ENCODE data around the gene MN1. TPM values are rescaled to one million over a fixed set of nuclear protein-coding genes. Genes with fewer than 3 reads are reported as not detected.

MN1 gene
- total RNA-seq, 1 donor from 2014 or later: 2.6 TPM

- H3K4me1 ChIP-seq (ENCODE audit: control insufficient read depth in 3 of 3, insufficient read depth in 3 of 3, low read length in 3 of 3): peaks cover 64 to 86% (median 66%) of the 10 kb centered on the region in 3 donors
- H3K4me3 ChIP-seq (ENCODE audit: low read length in 3 of 3): peak overlapping the region in 2 of 3 donors; percentile 9
- peaks cover 3 to 8% (median 5%) of the 10 kb centered on the region in 3 donors for H3K36me3 ChIP-seq (ENCODE audit: control insufficient read depth in 3 of 3, insufficient read depth in 3 of 3, low read length in 3 of 3)
- peak overlapping the region; percentile 72 for H3K27ac ChIP-seq (ENCODE audit: low read depth, low read length)
- H3K9me3 ChIP-seq (ENCODE audit: control insufficient read depth in 3 of 3, low read length in 3 of 3): no peaks in the 10 kb centered on the region
- H3K9ac ChIP-seq (ENCODE audit: low read depth in 1 of 3, low read length in 3 of 3): peak overlapping the region in 2 of 3 donors; percentile 65 to 66
- H3K27me3 ChIP-seq (ENCODE audit: control insufficient read depth in 3 of 3, insufficient read depth in 3 of 3, low read length in 3 of 3): no peaks in the 10 kb centered on the region
Measured at GRCh38 chr22:27776650-27776958, 25.0 kb downstream of the MN1 start.

DNA sequence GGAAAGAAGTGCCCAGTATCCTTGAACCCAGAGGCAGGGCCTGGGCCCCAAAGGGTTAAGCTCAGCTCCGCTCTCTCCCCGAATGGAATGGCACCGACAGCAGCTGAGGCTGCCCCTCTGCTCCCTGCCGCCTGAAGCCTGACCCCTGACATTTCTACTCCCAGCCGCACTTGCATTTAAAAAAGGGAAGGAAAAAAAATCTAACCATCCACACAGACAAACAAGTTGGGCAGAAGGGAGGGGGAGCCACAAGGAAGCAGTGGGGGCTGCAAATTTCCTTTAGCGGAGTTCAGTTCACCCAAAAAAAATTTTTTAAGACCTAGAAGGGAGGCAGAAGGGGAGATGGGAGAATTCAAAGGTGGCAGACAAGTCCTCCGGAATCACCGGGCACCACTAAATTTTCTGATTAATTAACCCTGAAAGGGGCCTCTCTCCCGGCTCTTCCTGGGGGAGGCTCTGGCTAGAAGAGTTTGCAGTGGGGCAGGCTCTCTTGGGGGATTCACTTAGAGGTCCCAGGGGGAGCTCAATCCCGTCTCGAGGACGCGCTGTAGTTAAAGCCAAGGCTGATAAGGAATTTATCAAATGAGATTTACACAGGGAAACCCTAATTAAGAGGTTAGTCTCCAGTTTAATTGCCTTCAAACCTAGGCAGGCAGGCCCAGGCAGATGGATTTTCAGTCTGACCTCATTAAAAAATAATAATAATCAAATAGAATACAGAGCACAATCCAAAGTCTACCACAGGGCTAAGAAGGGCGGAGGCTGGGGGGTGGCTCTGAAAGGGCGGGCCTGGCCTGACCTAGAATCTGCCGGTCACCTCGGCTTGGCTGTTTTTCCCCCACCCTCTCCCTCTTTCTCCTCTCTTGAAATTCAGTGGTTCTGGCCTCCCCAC, 25.6 kb downstream of the MN1 start:
- no peaks in the 10 kb centered on the region for H3K9me3 ChIP-seq (ENCODE audit: control insufficient read depth in 3 of 3, low read length in 3 of 3)
- peaks cover 60 to 80% (median 60%) of the 10 kb centered on the region in 3 donors for H3K4me1 ChIP-seq (ENCODE audit: control insufficient read depth in 3 of 3, insufficient read depth in 3 of 3, low read length in 3 of 3)
- H3K27ac ChIP-seq (ENCODE audit: low read depth, low read length): peak overlapping the region; percentile 72
- peak overlapping the region in 2 of 3 donors; percentile 9 for H3K4me3 ChIP-seq (ENCODE audit: low read length in 3 of 3)
- H3K36me3 ChIP-seq (ENCODE audit: control insufficient read depth in 3 of 3, insufficient read depth in 3 of 3, low read length in 3 of 3): peaks cover 3 to 8% (median 5%) of the 10 kb centered on the region in 3 donors
- H3K9ac ChIP-seq (ENCODE audit: low read depth in 1 of 3, low read length in 3 of 3): peak overlapping the region; percentile 54 to 66 (median 65)
- no peaks in the 10 kb centered on the region for H3K27me3 ChIP-seq (ENCODE audit: control insufficient read depth in 3 of 3, insufficient read depth in 3 of 3, low read length in 3 of 3)

DNA sequence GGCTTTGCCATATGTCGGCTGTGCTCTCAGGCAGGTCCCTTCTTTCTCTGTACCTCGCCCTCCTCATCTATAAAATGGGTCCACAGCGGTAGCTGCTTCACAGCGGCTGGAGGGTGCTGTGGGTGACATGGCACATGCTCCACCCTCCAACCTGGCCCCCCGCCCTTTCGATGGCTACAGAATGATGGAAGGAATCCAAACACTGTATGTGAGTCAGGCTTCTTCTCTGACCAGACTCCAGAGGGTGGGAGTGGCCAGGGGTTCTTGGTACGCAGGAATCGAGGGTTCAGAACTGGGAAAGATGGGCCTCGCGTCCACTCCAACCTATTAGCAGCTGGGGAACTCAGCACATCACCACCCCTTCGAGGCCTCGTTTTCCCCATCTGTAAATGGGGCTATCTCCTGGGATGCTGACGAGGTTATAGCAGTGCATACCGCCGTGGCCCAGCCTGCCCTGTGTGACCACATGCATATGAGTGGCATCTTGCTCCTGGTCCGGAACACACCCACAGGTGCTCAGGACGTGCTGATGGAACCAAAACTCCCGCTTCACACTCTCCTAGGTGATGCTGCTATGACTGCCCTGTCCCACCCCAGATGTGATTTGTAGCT, 26.4 kb downstream of the MN1 start:
- no peak overlapping the region for H3K4me3 ChIP-seq (ENCODE audit: low read length in 3 of 3)
- no peaks in the 10 kb centered on the region for H3K9me3 ChIP-seq (ENCODE audit: control insufficient read depth in 3 of 3, low read length in 3 of 3)
- H3K27me3 ChIP-seq (ENCODE audit: control insufficient read depth in 3 of 3, insufficient read depth in 3 of 3, low read length in 3 of 3): no peaks in the 10 kb centered on the region
- H3K27ac ChIP-seq (ENCODE audit: low read depth, low read length): peak overlapping the region; percentile 72
- peaks cover 3 to 8% (median 5%) of the 10 kb centered on the region in 3 donors for H3K36me3 ChIP-seq (ENCODE audit: control insufficient read depth in 3 of 3, insufficient read depth in 3 of 3, low read length in 3 of 3)
- peaks cover 54 to 74% (median 56%) of the 10 kb centered on the region in 3 donors for H3K4me1 ChIP-seq (ENCODE audit: control insufficient read depth in 3 of 3, insufficient read depth in 3 of 3, low read length in 3 of 3)
- H3K9ac ChIP-seq (ENCODE audit: low read depth in 1 of 3, low read length in 3 of 3): peak overlapping the region in 2 of 3 donors; percentile 65 to 66

GRCh38 chr22:27774200-27774599, 27.4 kb downstream of the MN1 start:
- H3K27ac ChIP-seq (ENCODE audit: low read depth, low read length): no peak overlapping the region
- H3K9me3 ChIP-seq (ENCODE audit: control insufficient read depth in 3 of 3, low read length in 3 of 3): no peaks in the 10 kb centered on the region
- H3K4me1 ChIP-seq (ENCODE audit: control insufficient read depth in 3 of 3, insufficient read depth in 3 of 3, low read length in 3 of 3): peaks cover 52 to 68% (median 52%) of the 10 kb centered on the region in 3 donors
- H3K9ac ChIP-seq (ENCODE audit: low read depth in 1 of 3, low read length in 3 of 3): peak overlapping the region in 1 of 3 donors; percentile 45
- peaks cover 3 to 8% (median 5%) of the 10 kb centered on the region in 3 donors for H3K36me3 ChIP-seq (ENCODE audit: control insufficient read depth in 3 of 3, insufficient read depth in 3 of 3, low read length in 3 of 3)
- no peaks in the 10 kb centered on the region for H3K27me3 ChIP-seq (ENCODE audit: control insufficient read depth in 3 of 3, insufficient read depth in 3 of 3, low read length in 3 of 3)
- H3K4me3 ChIP-seq (ENCODE audit: low read length in 3 of 3): no peak overlapping the region

GRCh38 chr22:27772984-27773498, 28.5 kb downstream of the MN1 start:
- Histone ChIP-seq H3K4me3 (ENCODE audit: low read length in 3 of 3) (no peak overlapping the region), H3K36me3 (ENCODE audit: control insufficient read depth in 3 of 3, insufficient read depth in 3 of 3, low read length in 3 of 3) (peaks cover 0 to 8% (median 5%) of the 10 kb centered on the region in 3 donors), H3K9ac (ENCODE audit: low read depth in 1 of 3, low read length in 3 of 3) (no peak overlapping the region), H3K9me3 (ENCODE audit: control insufficient read depth in 3 of 3, low read length in 3 of 3) (no peaks in the 10 kb centered on the region), H3K27me3 (ENCODE audit: control insufficient read depth in 3 of 3, insufficient read depth in 3 of 3, low read length in 3 of 3) (no peaks in the 10 kb centered on the region), H3K4me1 (ENCODE audit: control insufficient read depth in 3 of 3, insufficient read depth in 3 of 3, low read length in 3 of 3) (peaks cover 43 to 59% (median 43%) of the 10 kb centered on the region in 3 donors), H3K27ac (ENCODE audit: low read depth, low read length) (peak overlapping the region; percentile 12)

- Histone ChIP-seq H3K27me3 (ENCODE audit: control insufficient read depth in 3 of 3, insufficient read depth in 3 of 3, low read length in 3 of 3) (no peaks in the 10 kb centered on the region), H3K9me3 (ENCODE audit: control insufficient read depth in 3 of 3, low read length in 3 of 3) (no peaks in the 10 kb centered on the region), H3K36me3 (ENCODE audit: control insufficient read depth in 3 of 3, insufficient read depth in 3 of 3, low read length in 3 of 3) (peaks cover 0 to 8% (median 5%) of the 10 kb centered on the region in 3 donors), H3K27ac (ENCODE audit: low read depth, low read length) (no peak overlapping the region), H3K4me1 (ENCODE audit: control insufficient read depth in 3 of 3, insufficient read depth in 3 of 3, low read length in 3 of 3) (peaks cover 41 to 55% (median 41%) of the 10 kb centered on the region in 3 donors), H3K4me3 (ENCODE audit: low read length in 3 of 3) (no peak overlapping the region), H3K9ac (ENCODE audit: low read depth in 1 of 3, low read length in 3 of 3) (no peak overlapping the region)
Measured at GRCh38 chr22:27772081-27772983, 29.2 kb downstream of the MN1 start.

GRCh38 chr22:27771637-27772036, 29.9 kb downstream of the MN1 start:
- H3K27me3 ChIP-seq (ENCODE audit: control insufficient read depth in 3 of 3, insufficient read depth in 3 of 3, low read length in 3 of 3): no peaks in the 10 kb centered on the region
- no peak overlapping the region for H3K27ac ChIP-seq (ENCODE audit: low read depth, low read length)
- no peak overlapping the region for H3K4me3 ChIP-seq (ENCODE audit: low read length in 3 of 3)
- H3K9me3 ChIP-seq (ENCODE audit: control insufficient read depth in 3 of 3, low read length in 3 of 3): no peaks in the 10 kb centered on the region
- H3K4me1 ChIP-seq (ENCODE audit: control insufficient read depth in 3 of 3, insufficient read depth in 3 of 3, low read length in 3 of 3): peaks cover 35 to 49% (median 35%) of the 10 kb centered on the region in 3 donors
- H3K36me3 ChIP-seq (ENCODE audit: control insufficient read depth in 3 of 3, insufficient read depth in 3 of 3, low read length in 3 of 3): peaks cover 0 to 8% (median 5%) of the 10 kb centered on the region in 3 donors
- H3K9ac ChIP-seq (ENCODE audit: low read depth in 1 of 3, low read length in 3 of 3): no peak overlapping the region

GRCh38 chr22:27769012-27769411, 32.5 kb downstream of the MN1 start:
- H3K27me3 ChIP-seq (ENCODE audit: control insufficient read depth in 3 of 3, insufficient read depth in 3 of 3, low read length in 3 of 3): no peaks in the 10 kb centered on the region
- no peak overlapping the region for H3K4me3 ChIP-seq (ENCODE audit: low read length in 3 of 3)
- H3K9ac ChIP-seq (ENCODE audit: low read depth in 1 of 3, low read length in 3 of 3): no peak overlapping the region
- H3K9me3 ChIP-seq (ENCODE audit: control insufficient read depth in 3 of 3, low read length in 3 of 3): no peaks in the 10 kb centered on the region
- H3K4me1 ChIP-seq (ENCODE audit: control insufficient read depth in 3 of 3, insufficient read depth in 3 of 3, low read length in 3 of 3): peaks cover 11 to 29% (median 15%) of the 10 kb centered on the region in 3 donors
- H3K36me3 ChIP-seq (ENCODE audit: control insufficient read depth in 3 of 3, insufficient read depth in 3 of 3, low read length in 3 of 3): peaks cover 0 to 7% (median 0%) of the 10 kb centered on the region in 3 donors
- H3K27ac ChIP-seq (ENCODE audit: low read depth, low read length): no peak overlapping the region

DNA sequence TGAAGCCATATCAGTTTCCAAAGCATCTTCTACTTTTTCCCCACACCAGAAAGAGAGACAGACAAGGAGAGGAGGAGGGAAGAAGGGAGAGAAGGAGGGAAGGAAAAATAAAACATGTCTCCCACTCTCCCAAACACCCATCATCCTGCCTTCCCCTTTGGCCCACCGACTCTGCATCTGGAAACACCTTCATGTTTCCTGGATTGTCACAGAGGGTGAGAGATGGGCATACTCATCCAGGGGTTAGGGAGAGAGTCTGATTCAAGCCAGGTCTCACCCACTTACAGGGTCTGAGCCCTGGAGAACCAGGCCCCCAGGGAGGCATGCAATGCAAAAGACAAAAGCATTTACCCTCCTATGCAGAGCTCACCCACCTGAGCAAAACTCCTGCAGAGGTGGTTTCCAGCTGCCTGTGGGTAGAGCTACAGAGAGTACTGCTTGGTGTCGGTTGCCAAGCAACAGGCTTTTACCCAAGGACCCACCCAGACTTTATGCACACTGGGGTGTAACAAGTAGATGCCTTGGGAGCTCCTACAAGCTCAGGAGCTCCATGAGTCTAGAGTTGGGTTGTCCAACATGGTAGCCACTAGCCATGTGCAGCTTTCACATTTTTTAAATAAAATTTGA, 33.4 kb downstream of the MN1 start:
- no peaks in the 10 kb centered on the region for H3K27me3 ChIP-seq (ENCODE audit: control insufficient read depth in 3 of 3, insufficient read depth in 3 of 3, low read length in 3 of 3)
- H3K4me1 ChIP-seq (ENCODE audit: control insufficient read depth in 3 of 3, insufficient read depth in 3 of 3, low read length in 3 of 3): peaks cover 11 to 31% (median 18%) of the 10 kb centered on the region in 3 donors
- no peaks in the 10 kb centered on the region for H3K9me3 ChIP-seq (ENCODE audit: control insufficient read depth in 3 of 3, low read length in 3 of 3)
- no peak overlapping the region for H3K9ac ChIP-seq (ENCODE audit: low read depth in 1 of 3, low read length in 3 of 3)
- no peak overlapping the region for H3K27ac ChIP-seq (ENCODE audit: low read depth, low read length)
- peaks cover 0 to 13% (median 0%) of the 10 kb centered on the region in 3 donors for H3K36me3 ChIP-seq (ENCODE audit: control insufficient read depth in 3 of 3, insufficient read depth in 3 of 3, low read length in 3 of 3)
- H3K4me3 ChIP-seq (ENCODE audit: low read length in 3 of 3): no peak overlapping the region
